GM21786 (cell line): ENCODE data around the gene SGCA.

ENCODE experiments used
- ATAC-seq: cut with Tn5 transposase; IDR thresholded peaks from one replicate; pipeline ENCODE4 v1.9.1; 2021; ENCODE audit not compliant: unreplicated experiment

Gene SGCA

DNA sequence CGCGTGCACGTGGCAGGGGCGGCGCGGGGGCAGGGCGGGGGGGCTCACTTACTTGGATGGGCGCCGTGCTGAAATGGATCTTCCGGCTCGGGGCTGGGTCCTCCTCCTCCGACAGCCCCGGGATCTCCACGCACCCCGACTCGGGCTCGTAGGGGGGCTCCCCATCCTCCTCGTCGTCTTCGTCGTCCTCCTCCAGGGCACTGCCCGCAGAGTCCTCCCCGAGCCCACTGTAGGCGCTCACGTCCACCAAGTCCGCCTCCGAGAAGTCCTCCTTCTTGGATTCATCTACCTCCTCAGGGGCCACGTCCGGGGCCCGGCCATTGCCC is 16.8 kb upstream of the SGCA start:
- ATAC-seq: no peak

DNA sequence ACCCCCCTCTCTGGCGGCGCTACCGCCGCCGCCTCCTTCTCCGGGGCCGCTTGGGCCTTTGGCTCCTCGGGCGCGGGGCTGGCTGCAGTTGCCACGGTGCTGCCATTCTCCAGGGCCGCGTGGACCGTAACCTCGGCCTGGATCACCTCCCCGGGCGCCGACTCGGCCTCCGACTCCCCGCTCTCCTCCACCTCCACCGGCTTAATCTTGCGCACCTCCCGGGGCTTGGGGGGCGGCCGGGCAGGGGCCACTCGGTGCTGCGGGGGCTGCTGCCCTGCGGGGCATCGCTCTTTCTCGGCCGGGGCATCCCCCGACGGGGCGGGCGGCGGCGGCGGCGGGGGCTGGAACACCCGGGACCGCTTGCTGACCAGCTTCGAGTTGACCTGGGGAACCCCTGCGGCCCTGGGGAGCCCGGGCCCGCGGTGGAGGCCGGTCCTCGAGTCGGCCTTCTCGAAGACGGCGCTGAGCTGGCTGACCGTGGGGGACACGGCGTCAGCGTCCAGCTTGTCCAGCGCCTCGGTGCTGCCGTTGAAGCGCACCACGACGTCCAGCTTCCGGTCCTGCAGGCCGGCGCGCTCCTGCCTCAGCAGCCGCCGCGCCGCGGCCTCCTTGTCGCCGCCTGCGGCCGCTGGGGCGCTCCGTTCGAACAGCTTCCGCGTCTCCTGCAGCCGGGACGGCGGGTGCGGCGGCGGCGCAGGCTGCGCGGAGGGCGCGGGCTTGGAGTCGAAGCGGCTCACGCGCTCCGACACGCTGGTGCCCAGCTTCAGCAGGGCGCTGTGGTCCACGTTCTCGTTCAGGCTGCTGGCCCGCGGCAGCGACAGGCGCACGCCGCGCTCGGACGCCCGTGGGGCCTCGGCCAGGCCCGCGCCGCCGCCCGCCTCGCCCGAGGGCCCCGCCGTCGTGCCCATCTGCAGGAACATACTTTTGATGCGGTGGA is 16.1 kb upstream of the SGCA start:
- no peak for ATAC-seq

DNA sequence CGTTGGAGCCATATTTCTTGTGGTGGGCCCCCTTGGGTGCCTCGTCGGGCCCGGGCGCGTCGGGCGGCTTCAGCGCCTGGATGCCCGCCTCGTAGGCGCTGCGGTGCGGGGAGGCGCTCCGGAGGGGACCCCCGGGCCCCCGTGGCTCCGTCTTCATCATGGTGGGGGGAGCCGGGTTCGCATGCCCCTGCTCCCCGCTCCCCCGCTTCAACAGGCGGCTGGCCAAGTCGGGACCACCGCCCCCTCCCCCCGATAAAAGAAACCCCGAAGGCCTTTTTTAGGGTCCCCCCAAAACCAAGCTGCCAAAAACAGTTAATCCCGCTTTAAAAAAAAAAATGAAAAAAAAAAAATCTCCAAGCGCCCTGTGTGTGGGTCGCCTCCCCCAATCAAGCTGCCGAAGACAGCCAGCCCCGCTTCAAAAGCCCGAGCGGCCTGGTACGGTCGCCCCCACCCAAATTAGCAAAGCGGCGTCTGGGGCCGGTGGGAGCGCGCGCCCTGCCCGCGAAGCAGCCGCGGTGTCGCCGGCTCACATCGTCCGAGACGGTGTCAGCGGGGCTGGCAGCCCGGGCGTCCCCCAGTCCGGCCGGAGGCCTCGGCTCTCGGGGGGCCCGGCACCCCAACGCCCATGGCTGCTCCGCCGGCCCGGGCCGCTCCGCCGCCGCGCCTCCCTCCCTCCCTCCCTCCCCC is 15.3 kb upstream of the SGCA start, which contains the start of gene PPP1R9B:
Gene PPP1R9B (minus strand): TSS at position 324 of the 687 bp plus-strand sequence. CDS start 164 bp downstream, at position 160.
- ATAC-seq: no peak

DNA sequence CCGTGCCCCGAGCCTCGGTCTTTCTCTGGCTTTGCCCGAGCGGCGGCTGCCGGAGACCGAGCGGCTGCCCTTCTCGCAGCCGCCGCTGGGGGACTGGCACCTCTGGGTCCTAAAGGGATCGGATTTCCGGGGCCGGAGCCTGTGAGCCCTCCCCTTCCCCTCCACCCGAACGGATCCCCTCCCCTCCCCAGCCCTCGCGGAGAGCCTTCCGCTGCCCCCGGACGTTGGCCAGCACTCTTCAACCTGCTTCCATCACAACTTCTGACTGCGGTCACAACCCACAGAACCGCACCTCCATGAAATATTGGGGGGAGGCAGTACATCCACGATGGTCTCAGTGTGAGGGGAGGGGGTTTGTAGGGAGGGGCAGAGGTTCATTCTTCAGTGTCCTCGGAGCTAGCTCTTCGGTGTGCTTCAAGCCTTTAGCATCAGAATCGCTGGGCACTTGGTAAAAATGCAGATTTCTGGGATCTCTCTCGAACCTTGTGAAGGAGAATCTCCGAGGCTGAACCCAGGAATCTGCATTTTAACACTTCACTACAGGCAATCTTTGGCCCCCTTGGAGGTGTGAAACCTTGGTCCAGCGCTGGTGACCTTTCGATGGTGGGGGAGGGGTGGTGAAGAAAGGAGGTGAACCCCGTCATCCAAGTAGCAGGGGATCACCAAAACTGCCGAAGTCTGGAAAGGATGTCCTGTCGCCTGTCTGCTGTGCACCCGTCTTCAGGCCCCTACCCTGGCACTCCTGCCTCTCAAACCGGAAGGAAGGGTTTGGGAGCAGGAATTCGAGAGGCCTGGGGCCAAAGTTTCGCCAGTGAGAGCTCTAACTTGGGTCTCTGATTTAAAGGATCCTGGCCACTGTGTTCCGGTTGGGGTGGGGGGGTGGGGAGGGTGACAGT is 14.5 kb upstream of the SGCA start:
- peak; percentile 25 for ATAC-seq

DNA sequence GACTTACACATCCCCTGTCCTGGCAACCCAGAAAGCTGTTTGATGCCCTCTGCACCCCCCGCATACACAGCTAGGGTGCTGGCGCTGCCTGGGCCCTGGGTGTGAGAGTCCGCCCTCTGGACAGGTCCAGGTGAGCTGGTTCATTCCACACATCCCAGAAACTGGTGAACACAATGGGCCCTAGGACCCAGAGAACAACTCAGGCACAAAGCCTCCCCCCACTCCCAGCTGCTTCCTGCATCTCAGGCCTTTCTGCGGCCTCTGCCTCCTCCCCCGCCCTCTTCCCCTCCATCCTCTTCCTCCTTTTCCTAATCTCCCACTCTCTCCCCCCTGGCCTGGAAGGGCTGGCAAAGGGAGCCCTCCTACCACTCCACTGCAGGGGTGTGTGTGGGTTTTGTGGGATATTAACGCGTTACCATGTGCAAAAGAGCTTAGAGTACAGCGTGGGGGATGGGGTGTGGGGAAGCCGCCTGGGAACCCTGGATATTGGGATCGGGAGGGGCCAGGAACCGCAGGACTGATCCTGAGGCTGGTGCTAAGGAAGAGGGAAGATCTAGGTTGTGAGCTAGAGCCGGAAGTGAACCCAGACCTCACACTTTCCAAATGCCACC is 13.8 kb upstream of the SGCA start:
- no peak for ATAC-seq

DNA sequence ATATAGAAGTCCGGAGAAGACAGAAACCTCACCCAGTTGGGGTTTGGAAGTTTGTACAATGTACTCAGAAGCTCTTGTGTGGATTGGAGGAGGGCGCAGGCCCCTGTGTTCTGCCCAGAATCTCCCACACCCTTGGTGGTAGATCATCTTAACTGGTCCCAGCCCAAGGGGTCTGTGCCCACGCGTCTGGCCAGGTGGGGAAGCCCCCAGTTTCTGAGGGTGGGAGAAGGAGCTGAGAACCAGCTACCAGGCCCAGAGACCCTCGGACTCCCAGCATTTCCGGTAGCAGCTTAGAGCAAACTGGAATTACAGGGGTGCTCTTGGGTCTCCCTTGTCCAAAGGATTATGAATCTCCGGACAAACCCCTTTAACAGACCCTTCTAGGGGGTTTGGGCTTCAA is 13.1 kb upstream of the SGCA start:
- ATAC-seq: no peak

DNA sequence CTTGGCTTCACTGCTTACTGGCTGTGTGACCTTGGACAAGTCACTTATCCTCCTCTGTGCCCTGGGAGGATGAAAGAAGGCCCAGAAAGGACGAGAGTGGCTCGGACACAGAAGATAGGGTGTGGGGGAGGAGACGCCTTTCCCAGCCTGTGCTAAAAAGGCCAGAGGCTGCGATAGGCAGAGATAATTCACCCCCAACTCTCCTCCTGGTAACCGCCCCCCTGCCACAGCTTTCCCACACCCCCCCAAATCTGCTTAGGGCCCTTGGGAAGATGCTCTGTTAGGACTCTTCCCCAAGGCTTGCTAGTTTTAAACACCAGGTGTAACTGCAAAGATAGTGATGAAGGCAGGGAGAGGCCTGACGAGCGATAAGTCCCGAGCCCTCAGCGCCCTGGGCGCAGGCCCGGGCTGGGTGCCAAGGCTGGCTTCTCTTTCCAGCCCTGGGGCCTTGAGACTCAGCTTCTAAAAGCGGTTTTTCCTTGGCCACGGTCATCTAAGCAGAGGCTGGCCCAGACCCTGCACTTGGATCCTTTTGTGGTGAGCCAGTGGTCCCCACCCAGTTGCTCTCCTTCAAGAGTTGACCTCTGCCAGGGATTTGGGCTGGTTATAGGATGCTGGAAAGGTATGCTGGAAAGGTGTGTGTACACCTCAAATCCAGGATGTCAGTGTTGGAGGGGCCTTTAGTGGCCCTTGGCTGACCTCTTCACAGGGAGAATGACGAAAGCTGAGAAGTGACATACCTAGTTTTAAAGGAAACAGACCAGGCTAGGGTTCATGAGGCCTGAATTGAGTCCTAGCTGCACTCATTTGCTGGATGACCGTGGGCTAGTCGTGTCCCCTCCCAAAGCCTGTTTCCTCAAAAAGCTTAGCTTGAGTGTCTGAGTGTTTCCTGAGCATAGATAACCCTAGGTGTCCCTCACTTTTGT is 11.9 kb upstream of the SGCA start:
- ATAC-seq: no peak

DNA sequence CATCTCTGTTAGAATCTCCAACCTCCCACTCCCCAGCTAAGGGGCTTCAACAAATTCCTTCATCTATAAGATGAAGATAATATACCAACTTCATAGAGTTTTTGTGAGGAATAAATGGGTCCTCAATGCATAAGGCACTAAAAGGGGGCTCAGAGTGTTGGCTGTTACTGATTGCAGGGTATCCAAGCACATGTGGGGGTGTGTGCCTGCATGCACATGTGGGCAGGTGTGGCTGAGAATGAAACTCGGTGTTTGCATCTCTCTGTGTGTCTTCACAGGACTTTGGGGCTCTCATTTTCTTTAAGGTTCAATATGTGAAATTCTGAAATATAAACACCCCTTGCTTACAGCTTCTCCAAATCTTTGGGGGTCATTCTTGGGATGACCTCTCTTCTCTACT is 11.2 kb upstream of the SGCA start:
- peak; percentile 40 for ATAC-seq

DNA sequence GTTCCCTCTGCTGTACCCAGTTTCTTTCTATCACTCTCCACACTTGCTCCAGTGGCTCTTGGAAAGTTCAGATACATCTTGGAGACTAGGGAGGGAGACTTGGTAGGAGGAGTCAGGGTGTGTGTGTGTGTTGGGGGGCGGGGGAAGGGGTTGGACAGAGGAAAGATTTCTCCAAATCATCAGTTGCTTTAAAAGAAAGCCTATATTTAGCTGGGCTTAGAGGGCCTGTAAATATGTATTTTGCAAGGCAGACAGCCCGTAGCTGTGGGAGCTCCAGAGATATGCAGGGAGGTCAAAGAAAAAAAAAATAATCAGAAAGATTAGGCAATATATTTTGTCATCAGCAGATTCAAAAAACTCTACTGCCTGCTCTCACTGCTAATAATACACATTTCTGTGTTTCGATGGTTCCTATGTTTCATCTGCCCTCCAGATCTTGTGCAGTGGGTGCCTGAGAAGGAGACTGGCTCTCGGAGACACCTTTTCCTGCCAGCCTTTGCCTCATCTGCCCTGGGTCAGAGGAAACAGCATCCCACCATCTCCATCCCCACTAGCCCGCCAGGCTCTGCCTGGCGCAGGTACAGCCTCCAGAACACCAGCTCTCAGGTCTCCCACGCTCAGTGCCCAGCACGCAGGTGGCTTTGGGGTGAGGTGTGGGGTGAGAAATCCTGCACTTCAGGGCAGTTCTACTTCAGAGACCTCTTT is 10.5 kb upstream of the SGCA start:
- ATAC-seq: no peak

DNA sequence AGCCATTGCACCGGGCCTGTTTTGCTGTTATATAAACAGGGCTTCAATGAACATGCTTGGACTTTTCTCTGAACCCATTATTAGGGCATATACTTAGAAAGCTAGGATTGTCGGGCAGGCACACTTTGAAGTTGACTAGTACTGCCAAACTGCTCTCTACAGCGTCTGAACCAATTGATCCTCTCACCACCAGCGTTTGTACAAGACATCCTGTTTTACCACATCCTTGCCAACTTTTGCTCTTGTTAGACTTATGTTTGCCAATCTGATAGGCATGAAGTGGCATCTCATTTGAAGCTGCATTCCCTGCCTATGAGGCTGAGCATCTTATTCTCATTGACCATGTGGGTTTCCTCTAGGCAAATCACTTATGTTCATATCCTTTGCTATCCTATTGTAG is 7.9 kb upstream of the SGCA start:
- ATAC-seq: no peak

DNA sequence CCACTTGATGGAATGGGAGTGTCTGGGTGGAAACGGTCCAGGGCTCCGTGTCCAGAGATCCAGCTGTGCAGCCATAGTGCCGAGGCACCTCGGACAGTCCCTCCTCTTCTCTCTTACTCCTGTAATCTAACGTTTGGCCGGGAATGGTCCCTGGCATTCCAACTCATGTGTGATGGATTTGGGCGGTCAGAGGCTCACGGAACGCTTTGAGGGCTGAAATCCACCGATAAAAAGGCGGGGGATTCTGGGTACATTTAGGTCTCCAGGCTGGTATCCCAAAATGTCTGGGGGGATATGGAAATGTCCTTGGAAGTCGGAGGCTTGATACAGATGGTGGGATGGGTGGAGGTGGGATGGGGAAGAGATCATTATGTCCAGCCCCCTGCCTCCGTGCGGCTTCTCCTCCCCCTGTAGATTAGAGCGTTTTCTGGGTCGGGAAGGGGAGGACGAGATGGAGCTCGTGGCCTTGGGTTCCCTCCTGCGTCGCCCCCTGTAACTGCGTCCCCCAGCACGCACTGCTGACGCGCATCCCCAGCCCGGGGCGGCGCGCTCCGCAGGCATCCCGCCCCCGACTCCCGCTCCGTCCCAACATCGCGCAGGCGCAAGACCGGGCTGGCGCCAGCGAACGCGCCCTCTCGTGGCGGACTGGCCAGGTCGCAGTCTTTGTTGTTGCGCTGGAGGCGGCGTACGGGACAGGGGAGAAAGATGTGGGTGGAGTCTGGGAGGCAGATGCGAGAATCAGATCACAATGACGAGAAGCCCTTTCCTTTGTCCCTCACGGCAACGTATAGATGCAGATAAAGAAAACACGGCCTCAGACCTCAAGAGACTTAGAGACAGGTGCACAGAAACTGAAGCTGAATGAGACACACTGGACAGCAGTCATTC is 4.5 kb upstream of the SGCA start:
- peak; percentile 79 for ATAC-seq

DNA sequence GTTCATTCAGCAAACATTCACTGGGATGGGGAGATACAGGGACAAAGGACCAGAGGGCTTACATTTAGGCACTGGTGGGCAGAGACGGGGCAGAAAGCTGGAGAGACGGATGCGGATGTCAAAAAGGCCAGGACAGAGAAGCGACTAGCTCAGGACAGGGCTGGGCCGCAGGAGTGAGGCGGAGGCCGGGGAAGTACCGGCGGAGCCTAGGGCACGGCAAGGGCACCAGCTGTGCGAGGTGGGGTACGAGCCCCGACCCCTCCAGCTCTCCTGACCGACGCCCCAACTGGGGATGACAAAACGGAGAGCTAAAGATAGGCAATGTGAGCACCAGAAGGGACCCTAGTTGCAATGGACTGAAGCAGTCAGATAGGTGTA is 3.9 kb upstream of the SGCA start:
- no peak for ATAC-seq

DNA sequence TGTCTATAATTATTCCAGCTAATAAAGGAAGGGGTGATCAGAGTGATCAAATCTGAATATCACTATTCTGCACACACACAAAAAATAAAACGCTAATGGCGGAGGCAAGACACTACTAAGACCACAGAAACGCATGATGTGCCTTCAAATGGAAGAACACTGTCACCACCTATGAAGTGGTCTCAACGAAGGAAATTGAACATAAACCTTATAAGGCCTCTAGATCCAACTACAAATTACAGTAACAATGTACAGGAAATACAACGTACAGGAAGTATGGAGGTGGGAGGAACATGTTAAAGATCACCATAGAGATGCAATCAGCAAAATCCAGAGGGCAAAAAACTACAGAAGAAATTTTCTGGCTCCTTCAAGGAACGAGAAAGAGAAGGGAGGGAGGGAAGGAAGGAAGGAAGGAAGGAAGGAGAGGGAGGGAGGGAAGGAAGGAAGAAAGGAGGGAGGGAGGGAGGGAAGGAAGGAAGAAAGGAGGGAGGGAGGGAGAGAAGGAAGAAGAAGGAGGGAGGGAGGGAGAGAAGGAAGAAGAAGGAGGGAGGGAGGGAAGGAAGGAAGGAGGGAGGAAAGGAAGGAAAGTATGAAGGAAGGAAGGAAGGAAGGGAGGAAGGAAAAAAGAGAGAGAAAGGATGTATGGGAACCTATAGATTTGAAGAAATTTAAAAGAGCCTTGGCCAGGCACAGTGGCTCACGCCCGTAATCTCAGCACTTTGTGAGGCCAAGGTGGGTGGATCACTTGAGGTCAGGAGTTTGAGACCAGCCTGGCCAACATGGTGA is 3.1 kb upstream of the SGCA start:
- ATAC-seq: no peak

DNA sequence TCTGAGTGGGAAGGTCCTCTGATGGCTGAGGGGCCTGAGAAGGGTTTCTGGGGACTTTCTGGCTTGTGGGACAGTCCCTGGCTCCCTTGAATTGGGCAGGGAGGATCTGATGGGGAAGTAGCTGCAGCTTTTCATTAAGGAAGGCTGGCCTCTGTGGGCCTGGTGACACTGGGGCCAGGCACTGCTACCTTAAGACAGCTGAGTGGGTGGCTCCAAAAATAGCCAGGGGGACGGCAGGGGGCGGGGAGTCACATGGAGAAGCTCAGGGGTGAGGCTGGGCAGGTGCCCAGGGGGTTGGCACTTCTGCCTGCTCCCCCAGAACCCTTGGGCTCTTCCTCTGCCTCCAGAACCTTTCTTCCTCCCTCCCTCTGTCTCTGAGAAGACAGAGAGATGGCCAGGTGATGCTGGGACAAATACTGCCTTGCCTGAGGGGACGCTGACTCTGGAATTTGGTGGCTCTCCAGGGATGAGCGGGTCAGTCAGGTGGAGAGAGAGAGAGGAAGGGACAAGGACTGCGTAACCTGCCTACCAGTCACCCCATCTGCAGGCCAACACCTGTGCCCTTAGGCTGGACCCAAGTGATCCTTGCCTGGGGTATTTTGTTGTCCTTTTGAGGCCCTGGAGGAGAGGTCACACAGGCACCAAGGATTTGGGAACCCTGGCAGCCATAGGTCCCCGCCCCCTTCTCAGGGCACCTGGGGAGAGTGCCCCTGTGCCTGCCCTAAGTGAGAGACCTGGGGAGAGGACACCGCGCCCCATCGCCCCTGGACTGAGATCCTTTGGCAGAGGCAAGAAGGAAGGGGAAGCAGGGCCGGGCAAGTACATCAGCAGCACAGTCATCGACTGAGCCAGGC is 1.7 kb upstream of the SGCA start:
- ATAC-seq: no peak

DNA sequence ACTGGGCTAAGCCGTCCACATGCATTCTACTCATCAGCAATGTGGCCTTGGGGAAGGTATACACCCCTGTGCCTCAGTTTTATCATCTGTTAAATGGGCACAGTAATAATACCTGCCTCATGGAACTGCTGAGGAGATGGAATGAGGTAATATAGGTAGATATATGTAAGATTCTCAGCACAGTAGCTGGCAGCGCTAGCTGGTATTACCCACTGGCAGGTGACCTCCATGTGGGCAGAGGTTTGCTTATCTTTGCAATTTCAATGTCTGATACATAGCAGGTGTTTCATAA is 1.2 kb upstream of the SGCA start:
- ATAC-seq: no peak

DNA sequence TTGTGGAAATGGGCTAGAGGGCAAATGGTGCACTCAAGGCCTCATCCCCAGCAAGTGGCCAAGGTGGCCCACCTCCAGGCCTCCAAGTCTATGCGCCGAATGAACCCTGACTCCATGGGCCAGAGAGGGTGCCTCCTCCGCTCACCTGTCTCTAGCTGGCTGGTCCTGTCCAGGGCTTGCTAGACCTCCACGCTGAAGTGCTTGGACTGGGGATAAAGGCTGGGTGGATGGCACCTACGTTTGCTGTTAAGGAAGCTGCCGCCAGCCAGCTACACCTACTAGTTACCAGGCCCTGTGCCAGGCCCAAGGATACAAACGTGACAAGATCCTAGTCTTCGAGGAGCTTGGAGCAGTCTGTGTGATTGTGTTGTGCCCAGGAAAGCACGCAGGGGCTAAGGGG is 739 bp upstream of the SGCA start:
- ATAC-seq: no peak

DNA sequence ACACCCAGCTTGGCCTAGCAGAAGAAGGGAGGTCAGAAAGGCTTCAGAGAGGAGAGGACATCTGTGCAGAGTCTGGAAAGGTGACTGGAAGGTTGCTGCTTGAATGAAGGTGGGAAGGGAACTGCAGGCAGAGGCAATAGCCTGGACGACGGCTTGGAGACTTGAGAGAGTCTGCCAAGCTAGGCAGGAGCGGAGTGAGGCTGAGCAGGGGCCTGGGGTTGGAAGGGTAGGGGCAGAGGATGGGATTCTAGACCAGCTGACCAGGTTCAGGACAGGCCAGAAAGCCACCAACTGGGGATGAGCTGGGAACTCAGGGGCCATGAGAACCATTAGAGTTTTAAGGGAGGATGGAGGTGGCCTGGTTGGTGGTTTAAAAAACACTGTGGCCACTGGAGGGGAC is 339 bp upstream of the SGCA start:
- no peak for ATAC-seq
